ENCODE results near the gene ATG16L1.

ATG16L1 gene
- total RNA-seq: 93.2 to 157 (median 131) reads per million in 4 experiments

DNA sequence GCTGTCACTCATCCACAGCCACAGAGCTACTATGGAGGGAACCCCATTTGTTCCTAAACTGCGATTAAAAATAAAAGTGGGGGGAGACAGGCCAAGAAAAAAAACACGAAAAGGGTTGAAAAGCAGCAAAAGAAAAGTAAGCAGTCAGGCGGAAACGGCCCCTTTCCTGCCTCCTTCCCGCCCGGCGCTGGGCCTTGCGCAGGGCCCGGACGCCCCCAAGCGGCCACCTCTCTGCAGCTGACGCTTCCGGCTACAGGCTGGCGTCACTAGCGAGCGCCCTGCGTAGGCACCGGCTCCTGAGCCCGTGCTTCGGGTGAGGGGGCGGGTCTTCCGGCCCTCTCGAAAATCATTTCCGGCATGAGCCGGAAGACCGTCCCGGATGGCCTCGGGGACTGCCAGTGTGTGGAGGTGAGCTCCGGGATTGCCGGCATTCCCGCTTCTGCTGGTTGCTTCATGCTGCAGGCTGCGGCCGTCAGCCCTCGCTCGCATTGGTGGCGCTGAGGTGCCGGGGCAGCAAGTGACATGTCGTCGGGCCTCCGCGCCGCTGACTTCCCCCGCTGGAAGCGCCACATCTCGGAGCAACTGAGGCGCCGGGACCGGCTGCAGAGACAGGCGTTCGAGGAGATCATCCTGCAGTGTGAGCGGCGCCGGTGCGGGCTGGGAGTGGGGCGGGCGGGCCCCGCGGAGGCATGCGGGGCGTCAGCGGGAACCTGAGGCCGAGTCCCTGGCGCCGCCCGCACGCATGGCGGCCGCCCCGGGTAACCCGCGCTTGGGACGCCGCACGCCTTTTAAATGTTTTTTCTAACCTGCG is at the start of gene ATG16L1:
TSS of gene ATG16L1 (plus strand) at position 368 of the 811 bp plus-strand sequence. CDS start at position 523, 155 bp downstream.
- peak; percentile 91 for DNase-seq

DNA sequence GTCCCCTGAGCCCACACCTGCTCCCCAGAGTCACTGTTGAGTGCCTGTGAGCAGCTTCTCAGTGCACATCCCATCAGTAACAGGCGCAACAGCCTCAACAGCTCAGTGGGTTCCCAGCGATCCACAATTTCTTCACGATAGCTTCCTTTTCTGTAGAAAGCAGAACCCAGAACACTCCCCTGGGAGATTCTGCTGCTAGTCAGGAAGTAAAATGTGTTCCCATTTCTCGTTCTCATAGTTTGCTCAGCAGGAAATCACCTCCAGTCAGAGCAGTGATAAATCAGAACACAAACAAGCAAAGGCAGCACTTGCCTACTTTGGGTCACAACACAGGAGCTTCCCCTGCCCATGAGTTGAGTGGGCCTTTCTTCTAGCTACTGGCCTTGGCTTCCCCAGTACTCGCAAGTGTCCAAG is 48.9 kb upstream of the ATG16L1 start:
- DNase-seq: no peak

DNA sequence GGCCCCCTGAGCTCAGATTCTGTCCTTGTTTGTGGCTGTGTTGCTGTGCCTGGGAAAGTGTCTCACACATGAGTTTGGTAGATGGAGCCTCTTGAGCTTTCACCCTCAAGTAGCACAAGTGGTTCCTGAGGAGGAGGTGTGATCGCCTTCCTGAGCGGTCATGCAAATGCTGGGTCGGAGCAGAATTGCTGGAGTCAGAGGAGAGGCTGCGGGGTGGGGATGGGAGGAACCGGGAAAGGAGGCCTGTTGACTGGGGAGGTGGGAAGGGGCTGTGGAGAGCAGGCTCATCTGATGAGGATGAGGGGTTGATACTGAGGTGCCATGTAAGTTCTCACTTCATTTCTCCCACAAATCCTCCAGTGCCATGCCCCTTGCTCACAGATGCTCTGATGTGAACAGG is 48.4 kb upstream of the ATG16L1 start:
- DNase-seq: no peak

DNA sequence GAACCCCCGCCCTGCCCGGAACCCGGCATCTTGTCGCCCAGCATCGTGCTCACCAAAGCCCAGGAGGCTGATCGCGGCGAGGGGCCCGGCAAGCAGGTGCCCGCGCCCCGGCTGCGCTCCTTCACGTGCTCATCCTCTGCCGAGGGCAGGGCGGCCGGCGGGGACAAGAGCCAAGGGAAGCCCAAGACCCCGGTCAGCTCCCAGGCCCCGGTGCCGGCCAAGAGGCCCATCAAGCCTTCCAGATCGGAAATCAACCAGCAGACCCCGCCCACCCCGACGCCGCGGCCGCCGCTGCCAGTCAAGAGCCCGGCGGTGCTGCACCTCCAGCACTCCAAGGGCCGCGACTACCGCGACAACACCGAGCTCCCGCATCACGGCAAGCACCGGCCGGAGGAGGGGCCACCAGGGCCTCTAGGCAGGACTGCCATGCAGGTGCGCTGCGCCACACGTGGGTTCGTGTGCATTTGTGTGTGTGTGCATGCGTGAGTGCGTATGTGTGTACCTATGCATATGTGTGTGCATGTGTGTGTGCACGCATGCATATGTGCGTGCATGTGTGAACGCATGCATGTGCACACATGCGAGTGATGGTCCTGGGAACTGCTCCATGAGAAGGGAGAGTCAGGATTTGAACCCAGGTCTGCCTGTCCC is 47.1 kb upstream of the ATG16L1 start:
- DNase-seq: no peak

DNA sequence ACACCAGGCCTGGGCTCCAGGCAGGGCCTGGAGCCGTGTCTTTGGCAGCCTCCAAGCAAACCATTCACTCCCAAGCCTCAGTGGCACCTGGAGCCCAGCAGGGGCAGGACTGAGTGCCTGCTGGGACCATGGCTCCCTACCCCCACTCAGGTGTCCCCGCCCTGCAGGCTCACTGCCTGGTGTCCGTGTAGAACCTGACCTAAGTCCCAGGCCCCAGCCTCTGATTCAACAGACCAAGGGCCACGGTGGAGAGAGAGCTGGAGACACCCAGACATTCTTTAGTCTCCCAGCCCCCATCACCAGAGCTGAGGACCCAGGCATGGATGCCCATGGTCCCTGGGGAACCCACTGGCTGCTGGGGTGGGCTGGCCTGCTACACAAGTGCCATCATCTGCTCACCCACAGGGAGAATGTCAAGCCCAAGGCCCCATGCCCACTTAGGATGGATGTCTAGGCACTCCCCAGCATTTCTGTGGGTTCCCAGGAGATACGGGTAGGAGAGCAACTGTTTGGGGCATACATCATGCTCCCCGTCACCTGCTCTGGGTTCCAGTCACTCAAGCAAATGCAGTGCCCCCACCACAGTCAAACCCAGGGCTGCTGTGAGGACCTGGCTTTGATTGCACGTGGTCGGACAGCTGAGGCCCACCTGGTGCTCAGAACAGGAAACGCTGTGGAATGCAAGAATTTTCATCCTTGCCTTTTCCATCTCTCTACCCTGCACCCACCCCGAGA is 42.9 kb upstream of the ATG16L1 start:
- no peak for DNase-seq

DNA sequence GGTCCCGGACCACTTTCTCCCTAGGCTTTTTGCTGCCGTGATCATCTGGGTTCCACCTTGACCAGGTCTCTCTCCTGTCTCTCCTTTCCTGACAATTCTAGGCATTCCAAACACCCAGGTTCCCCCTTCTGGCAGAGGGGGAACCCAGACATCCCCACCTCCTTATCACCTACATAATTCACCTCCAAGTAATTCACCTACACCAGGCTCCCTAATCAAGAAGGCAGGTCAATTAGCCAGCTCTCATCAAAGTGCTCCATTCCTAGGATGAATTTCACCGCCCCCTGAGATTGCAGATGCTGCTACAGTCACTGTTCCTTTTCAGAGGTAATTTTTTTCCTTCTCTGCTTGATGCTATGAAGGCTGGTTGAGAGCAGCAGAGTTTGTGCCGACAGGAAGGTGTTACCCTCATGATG is 42.3 kb upstream of the ATG16L1 start:
- DNase-seq: no peak

DNA sequence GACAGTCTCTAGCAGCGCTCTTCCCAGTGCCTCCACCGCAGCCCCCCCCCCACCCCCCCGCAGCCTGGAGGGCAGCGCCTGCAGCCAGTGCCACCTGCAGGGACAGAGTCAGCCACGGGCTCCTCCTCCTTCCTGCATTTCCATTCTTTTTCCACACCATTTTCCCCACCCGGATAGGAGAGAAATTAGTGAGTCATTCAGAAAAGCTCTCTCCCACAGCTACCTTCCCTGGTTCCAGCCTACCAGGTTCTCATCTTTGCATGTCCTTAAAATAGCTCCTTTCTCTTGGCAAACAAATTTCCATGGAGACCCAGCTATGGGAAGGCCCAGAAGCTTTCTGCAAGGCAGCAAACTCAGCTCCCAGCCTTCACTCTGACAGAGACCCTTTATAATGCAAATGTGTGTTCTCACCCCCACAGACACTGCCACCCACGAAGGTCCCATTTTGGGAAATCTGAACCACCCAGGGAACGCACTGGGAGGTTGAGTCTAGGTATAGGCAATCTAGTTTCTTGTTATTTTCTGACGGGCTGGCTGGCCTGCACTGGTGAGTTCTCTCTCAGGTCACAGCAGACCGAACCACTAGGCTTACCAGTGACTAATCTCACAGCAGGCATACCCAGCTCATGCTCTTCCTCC is 41.8 kb upstream of the ATG16L1 start:
- no peak for DNase-seq

DNA sequence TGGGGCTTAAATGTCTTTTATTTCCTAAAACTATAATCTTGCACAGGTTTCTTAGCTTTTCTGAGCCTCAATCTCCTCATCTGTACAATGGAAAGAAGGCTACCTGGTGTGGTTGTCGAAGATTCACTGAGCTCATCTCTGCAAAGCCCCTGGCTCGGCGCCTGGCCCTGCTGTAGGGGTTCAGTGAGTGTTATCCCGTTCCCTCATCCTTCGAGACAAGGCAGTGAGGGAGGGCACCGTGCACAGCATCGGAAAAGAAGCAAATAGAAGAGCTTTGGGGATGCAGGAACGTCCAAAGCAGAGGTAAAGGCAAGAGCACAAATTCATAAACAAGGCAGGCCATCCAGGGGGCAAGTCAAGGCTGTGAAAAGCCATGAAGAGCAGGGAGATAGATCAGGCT is 41.2 kb upstream of the ATG16L1 start:
- DNase-seq: no peak

DNA sequence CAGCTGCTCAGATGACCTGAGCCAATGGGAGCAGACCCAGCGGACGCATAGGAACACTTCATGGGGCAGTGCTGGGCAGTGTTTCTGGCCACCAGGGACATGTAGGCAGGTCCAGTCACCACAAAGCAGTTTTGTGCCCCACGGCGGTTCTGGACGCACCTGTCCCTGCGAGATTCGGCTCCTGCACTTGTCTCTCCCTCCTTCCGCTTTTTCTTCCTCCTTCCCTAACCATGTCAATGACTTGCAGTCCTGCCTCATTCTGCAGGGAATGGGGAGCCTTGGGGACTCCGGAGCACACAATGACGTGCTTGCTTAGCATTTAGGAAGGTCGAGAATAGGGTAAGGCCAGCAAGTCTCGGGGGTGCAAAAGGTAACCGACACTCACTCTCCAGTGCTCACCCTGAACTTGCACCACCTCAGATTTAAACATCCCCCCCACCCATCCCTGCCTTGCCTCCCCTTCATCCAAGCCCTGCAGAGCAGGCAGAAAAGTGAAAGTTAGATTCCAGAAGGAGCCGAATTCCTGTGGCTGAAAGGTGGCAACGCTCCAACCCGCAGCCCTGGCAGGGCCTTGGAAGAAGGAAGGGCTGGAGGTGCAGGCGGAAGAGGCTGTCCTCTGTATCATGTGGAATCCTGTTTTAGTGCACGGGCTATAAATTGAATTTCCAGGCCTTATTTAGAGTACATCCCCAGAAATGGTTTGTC is 40.5 kb upstream of the ATG16L1 start:
- DNase-seq: no peak

DNA sequence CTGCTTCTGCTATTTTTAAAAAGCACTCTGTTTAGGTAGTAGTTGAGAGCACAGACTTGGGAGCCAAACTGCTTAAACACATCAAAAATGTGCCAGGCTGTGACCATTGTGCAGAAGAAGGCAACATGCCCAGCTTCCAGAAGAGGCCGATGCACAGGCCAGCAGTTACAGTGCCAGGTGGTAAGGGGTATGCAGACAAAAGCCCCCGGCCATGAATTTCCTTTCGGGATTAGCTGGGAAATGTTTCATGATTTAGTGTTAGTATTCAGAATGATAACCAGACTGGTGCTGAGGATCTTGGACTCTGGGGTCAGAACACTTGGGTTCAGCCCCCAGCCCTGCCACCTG is 40.0 kb upstream of the ATG16L1 start:
- no peak for DNase-seq

DNA sequence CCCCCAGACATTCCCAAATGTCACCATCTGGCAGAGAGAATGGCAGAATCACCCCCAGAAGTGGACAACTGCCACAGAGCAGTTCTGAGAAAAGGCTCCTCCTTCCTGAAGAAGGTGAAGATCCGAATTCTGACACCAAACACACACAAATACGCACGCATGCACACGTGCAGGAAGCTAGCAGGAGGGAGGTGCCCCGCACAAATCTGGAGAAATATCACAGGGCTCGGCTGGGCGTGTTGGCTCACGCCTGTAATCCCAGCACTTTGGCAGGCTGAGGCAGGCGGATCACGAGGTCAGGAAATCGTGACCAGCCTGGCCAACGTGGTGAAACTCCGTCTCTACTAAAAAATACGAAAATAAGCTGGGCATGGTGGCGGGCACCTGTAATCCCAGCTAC is 38.5 kb upstream of the ATG16L1 start:
- no peak for DNase-seq

DNA sequence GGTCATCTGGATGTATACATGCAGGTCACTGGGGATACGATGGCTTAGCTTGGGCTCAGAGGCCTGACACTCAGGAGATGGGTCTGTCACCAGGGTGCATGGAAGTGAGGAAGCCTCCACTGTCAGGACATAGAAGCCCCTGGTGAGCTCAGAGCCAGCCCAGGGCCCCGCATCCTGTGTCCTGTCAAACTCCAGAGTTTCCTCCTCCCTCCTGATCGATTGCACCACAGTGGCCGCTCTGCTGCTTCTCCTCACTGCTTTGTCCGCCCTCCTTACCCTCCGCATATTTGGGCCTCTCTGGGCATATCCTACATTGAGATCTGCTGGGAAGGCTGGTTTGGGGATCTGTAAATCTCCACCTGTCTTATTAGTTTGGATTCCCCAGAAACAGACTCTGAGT is 37.5 kb upstream of the ATG16L1 start:
- no peak for DNase-seq

DNA sequence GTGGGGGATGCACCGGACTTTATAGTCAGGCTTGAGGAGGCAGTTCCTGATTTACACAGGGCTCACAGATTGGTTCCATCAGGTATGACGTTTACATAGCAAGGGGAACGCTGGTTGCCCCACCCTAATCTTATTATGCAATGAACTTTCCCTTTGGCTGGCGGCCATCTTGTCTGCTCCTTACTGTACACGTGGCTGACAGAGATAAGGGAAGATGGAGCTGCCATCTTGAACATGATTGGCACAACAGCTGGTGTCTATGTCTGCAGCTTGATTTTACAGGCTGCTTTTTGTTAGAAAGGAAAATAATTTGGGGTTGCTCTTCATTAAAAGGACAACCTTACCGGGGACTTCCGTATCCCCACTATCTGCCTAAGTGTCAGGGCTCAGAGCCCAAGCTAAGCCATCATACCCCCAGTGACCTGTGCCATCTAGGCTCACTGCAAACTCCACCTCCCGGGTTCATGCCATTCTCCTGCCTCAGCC is 33.5 kb upstream of the ATG16L1 start:
- DNase-seq: no peak

DNA sequence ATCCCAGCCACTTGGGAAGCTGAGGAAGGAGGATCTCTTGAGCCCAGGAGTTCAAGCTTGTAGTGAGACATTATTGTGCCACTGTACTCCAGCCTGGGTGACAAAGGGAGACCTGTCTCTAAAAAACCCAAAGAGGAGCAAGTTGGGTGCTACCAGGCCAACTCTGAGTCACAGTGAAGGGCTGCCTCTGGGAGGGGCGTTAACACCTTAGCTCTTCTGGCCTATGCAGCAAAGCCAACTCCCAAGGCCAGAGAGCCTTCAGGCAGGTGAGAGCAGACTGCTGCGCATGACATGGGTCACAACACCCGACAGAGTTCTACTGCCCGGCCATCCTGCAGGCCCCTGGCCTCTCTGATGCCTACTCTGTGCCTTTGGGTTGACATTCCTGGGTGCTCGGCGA is 32.6 kb upstream of the ATG16L1 start:
- DNase-seq: no peak

DNA sequence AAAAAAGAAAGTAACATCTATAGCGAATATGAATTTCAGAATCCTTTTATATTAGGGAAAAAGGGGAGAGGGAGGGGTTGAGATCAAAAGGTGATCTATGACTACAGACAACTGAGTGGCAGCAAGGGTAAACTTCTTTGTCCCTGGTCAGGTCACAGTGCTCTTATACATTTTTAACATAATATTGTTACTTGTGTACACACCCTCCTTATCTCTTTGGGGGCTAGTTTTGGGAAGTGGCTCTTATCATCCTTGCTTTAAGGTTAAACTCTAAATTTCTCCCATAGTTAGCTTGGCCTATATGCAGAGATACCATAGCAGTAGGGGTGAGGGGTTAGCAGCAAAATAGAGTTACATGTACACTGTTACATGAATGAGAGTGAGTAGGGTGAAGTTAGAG is 31.6 kb upstream of the ATG16L1 start:
- DNase-seq: no peak

DNA sequence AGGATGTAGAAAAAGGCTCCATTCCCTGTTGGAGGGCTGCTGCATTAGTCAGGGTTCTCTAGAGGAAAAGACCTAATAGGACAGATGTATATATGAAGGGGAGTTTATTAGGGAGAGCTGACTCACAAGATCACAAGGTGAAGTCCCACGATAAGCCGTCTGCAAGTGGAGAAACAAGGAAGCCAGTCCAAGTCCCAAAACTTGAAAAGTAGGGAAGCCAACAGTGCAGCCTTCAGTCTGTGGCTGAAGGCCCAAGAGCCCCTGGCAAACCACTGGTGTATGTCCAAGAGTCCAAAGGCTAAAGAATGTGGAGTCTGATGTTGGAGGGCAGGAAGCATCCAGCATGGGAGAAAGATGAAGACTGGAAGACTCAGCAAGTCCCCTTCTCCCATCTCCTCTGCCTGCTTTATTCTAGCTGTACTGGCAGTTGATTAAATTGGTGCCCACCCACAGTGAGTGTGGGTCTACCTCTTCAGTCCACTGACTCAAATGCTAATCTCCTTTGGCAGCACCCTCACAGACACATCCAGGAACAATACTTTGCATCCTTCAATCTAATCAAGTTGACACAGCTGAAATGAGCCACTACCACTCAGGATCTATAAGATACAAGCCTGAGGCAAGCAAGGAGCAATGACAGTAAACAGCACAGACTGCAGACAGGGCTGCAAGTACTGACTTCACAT is 30.0 kb upstream of the ATG16L1 start:
- DNase-seq: no peak

DNA sequence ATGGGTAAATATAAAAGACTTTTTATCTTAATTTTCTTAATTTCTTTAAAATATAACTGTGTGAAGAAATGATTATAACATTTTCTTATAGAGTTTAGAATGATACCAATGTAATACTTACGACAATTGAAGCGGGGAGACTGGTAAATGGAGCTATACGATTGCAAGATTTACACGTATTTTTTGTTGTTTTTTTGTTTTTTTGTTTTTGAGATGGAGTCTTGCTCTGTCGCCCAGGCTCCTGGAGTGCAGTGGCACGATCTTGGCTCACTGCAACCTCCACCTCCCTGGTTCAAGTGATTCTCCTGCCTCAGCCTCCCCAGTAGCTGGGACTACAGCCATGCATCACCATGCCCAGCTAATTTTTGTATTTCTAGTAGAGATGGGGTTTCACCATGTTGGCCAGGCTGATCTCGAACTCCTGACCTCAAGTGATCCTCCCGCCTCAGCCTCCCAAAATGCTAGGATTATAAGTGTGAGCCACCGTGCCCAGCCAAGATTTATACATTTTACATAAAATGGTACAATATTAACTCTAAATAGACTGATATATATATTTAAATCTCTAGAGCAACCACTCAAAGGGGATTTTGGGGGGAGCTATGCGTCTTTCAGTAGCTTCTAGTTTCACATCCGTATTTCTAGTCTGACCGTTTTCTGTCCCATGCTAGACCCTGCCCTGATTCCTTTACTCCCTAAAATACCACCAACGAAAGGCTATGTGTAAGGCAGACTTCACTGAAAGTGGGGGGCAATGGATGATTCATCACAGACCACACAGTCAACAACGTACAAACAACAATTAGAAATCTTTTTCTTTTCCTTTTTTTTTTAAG is 28.2 kb upstream of the ATG16L1 start:
- no peak for DNase-seq

DNA sequence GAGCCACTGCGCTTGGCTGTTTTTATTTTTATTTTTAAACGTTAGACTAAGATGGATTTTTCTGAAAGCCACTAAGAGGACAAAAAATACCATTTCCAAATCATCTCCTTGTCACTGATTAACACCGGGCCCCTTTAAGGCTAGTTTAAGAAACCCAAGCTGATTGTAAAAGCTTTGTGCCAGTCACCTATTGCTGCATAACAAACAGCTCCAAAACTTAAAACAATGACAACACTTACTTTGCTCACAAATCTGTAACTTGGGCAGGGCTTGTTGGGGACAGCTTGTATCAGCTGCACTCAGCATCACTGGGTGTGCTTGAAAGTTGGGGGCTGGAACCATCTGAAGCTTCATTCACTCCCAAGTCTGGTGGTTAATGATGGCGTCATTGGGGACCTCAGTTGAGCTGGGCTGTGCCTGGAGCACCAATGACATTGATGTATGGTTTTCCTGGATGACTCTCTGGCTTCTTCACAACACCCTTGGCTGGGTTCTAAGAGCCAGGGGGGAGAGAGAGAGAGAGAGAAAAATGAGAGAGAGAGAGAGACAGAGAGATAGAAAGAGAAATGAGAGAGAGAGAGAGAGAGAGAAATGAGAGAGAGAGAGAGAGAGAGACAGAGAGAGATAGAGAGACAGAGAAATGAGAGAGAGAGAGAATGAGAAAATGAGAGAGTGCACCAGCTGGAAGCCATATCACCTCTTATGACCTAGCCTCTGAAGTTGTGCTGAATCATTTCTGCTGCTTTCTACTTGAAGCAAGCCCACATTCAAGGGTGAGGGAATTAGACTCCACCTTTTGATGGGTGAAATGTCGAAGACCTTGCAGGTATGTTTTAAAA is 26.0 kb upstream of the ATG16L1 start:
- DNase-seq: no peak

DNA sequence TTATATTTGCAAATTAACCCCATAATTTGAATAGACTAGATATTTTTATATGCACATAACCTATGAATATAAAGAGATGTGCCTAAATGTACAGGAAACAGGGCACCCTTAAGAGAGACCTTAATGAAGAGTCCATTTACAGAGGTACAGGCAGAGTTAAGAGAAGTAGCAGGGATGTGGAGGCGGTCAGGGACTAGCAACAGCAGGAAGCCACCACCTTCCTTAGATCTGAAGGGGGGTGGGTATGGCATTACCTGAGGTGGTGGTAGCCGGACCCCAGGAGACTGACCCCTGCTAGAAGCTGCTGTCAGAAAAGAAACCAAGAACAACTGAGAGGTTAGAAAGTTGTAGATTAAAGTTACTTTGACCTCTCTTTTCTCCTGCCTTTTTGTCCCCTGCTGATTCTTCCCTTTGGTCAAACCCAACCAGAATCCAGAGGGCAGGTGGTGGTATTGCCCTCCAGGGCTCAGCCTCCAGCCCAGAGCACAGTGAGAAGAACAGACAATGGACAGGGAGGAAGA is 24.9 kb upstream of the ATG16L1 start:
- DNase-seq: no peak

All from effector CD8-positive, alpha-beta T cell (primary cell).